Stimulated activated CD4-positive, alpha-beta T cell treated with anti-CD3 and anti-CD28 coated beads, Interleukin-1b, Interleukin-23, amount 100 ng/mL, for 1 hour (primary cell): ENCODE measurements around the gene AKT2.
"Not testable (repeated sequence)": the region's sequence is repeated elsewhere in the genome, so short reads cannot be mapped to it uniquely, and the experiment has no call there.

ENCODE experiments used
- DNase-seq, 2 donors: peaks; one replicate each; pipeline ENCODE4 v3.0.0-alpha.2; 2020; ENCODE audit warnings: low read depth in 2 of 2

The AKT2 gene

DNA sequence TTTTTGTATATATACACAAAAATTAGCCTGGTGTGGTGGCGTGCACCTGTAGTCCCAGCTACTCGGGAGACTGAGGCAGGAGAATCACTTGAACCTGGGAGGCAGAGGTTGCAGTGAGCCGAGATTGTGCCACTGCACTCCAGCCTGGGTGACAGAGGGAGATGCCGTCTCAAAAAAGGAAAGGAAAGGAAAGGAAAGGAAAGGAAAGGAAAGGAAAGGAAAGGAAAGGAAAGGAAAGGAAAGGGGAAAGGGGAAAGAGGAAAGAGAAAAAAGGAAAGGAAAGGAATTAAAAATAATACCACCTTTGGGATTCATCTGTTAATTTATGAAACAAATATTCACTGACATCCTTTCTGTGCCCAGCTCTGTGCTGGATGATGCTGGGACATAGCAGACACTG, 66.1 kb downstream of the AKT2 start:
- DNase-seq = not testable (repeated sequence)

DNA sequence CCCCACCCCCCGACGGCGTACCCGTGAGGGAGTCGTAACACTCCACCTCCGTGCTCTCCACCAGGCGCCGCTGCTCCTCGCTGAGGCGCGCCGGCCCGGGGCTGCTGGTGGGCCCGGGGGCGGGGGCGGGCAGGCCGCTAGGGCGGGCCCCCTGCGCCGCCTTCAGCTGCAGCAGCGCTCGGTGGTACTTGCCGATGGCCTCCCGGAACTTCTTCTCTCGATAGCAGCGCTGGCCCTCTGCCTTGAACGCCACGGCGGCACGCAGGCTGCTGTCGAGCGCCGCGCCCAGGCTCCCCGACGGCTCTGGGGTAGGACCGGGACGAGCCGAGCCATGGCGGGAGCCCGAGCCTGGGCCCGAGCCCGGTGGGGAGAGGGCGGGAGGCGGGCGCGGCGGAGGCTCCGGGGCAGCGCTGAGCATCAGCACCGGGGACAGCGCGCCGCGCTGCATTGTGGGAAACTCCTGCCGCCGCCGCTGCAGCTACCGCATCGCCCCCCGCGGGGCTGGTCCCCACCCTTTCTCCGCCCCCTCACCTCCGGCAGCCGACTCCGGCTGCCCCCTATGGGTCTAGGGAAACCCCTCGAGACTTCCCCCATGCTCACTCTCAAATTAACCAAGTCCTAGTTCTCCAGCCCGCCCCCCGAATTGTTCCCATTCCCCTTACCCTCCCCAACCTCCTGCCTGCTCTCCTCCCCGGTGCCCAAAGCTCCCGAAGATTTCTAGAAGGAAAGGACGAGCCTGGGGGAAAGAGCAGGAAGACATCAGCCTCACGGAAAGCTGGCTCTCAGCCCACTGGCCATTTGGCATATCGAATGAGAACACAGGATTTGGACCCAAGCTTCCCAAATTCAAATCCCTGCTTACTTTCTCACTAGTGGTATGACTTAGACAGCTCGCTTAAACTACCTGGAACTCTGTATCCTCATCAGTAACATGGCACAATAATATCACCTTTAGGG, 66.9 kb downstream of the AKT2 start, which contains the start of gene TTC9B:
Gene TTC9B, minus strand, starts transcription at position 451 of the 957 bp plus-strand sequence. Its CDS starts 3 bp downstream, at position 448.
- peak in 1 of 2 donors; percentile 23 for DNase-seq

DNA sequence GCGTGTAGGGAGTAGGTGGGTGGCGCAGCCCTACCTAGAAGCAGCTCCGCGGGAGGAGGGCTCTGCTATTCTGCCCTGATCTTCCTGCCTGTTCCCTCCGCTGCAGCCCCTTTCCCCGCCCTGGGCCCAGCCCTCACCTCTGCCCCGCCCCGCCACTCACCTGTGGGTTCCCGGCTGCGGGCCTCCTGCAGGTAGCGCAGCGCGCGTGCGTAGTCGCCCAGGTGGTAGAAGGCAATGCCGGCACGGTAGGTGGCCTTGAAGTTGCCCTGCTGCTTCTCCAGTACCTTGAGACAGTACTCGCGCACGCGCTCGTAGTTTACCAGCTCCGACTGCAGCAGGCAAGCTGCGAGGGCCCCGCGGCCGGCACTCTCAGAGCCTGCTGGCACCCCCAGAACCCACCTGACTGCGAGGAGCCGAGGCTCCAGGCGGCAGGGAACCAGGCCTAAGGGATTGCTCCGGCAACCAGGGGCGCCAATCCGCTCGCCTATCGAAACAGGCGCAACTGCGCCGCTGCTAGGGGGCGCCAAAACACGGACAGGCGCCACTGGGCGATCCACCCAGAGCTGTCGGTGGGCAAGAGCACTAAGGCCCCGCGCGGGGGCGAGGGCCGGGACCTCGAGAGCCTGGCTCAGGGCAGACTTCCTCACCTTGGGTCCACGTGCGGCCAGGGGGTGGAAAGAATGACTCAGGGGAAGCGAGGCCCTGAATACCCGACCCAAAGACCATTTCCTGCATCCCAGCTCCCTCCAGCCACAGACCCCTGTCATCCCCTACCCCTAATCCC, 67.9 kb downstream of the AKT2 start:
- DNase-seq = no peak

- no peak for DNase-seq
Measured at GRCh38 chr19:40216777-40217026, 68.4 kb downstream of the AKT2 start.

DNA sequence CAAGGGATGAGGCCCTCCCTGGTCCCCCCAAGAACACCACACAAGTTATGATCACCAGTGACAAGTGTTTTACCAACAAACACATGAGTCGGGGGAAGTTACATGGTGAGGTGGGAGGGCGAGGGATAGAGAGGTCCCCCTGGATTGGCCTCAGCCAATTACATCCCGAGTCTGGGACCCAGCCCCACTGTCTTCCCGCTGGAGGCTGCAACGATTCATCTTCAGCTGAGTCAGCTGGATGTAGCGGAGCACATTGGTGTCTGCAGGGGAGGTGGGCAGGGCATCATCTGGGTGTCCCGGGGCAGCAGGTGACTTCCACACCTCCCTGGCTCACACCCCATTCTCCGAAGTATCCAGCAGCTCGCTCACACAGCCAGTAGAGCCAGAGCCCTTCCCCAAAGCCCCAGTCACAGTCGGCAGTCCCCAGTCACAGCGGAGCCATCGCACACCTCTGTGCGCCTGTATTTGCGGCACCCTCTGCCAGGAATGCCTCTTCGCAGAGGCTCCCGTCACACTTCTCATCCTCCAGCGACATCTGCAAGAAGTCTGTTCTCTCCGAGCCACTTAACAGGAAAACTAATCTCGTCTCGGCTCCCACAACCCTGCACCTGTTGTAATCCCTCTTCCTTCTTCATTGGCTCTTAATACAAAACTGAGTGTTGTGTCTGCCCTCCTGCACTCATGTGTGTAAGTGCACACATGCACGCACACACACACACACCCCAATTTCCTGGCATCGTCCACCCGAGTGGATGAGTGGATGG, 69.0 kb downstream of the AKT2 start:
- DNase-seq = no peak

GRCh38 chr19:40214936-40215335, 70.2 kb downstream of the AKT2 start:
- DNase-seq = no peak

GRCh38 chr19:40213882-40214570, 71.1 kb downstream of the AKT2 start:
- DNase-seq = no peak

- DNase-seq = no peak
Measured at GRCh38 chr19:40213251-40213829, 71.8 kb downstream of the AKT2 start.

DNA sequence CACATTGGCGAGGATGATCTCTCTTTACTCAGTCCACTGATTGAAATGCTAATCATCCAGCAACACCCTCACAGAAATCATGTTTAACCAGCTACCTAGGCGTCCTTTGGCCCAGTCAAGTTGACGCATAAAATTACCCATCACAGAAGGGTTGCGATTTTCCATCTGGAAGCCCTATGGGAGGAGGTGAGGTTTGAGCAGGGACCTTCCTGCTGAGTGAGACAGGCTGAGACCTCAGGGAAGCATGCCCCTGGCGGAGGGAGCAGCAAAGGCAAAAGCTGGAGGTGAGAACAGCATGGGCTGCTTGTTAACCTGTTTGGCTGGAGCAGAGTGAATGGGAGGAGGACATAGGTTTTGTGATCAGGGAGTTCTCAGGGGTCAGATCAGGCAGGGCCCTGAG, 74.3 kb downstream of the AKT2 start:
- DNase-seq = no peak

DNA sequence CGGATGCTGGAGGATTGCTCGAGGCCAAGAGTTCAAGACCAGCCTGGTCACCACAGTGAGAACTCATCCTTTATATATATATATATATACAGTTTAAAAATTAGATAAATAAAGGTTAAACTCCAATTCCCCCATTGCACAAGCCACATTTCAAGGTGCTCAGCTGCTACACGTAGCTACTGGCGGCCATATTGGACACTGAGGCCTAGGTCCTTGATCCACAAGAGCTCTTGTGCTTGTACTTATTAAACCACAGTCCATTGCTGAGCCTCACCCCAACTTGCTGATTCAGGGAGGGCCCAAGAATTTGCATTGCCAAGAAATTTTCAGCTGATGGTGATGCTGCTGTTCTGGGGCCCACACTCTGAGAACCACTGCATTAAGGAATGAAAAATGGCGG, 76.5 kb downstream of the AKT2 start:
- no peak for DNase-seq

- DNase-seq = no peak
Measured at GRCh38 chr19:40205760-40206159, 79.4 kb downstream of the AKT2 start.

DNA sequence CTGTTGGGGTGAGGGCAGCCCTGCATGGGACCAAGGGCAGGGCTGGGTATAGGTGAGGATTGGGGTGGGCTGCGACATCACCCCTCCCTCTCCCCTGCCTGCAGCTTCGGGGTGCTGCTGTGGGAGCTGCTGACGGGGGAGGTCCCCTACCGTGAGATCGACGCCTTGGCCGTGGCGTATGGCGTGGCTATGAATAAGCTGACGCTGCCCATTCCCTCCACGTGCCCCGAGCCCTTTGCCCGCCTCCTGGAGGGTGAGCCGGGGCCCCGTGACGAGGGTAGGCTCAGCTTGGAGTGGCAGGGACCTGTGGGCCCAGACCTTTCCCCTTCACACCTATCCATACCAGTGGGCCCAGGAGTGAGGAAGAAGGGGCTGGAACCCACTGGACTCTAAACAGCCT, 80.8 kb downstream of the AKT2 start:
- DNase-seq = no peak

- DNase-seq = no peak
Measured at GRCh38 chr19:40200341-40201099, 84.6 kb downstream of the AKT2 start.

DNA sequence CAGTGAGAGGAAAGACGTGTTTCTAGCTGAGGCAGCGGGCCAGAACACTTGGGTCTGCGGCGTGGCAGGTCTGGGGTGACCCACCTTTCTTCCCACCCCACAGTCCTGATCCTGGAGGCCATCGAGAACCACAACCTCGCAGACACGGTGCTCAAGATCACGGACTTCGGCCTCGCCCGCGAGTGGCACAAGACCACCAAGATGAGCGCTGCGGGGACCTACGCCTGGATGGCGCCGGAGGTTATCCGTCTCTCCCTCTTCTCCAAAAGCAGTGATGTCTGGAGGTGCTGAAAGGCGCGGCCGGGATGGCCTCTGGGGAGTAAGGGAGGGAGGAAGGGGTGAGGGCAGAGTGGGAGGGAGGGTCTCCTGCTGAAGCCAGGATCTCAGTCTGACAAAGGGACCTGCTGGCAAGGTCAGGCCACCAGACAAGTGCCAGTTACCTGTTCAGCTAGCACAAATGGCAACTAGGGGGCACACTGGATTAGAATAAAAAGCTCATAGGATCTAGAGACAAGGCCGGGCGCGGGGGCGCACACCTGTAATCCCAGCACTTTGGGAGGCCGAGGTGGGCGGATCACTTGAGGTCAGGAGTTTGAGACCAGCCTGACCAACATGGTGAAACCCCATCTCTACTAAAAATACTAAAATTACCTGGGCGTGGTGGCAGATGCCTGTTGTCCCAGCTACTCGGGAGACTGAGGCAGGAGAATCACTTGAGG, 86.7 kb downstream of the AKT2 start:
- no peak for DNase-seq

GRCh38 chr19:40193587-40193849, 91.6 kb downstream of the AKT2 start:
- DNase-seq = no peak

DNA sequence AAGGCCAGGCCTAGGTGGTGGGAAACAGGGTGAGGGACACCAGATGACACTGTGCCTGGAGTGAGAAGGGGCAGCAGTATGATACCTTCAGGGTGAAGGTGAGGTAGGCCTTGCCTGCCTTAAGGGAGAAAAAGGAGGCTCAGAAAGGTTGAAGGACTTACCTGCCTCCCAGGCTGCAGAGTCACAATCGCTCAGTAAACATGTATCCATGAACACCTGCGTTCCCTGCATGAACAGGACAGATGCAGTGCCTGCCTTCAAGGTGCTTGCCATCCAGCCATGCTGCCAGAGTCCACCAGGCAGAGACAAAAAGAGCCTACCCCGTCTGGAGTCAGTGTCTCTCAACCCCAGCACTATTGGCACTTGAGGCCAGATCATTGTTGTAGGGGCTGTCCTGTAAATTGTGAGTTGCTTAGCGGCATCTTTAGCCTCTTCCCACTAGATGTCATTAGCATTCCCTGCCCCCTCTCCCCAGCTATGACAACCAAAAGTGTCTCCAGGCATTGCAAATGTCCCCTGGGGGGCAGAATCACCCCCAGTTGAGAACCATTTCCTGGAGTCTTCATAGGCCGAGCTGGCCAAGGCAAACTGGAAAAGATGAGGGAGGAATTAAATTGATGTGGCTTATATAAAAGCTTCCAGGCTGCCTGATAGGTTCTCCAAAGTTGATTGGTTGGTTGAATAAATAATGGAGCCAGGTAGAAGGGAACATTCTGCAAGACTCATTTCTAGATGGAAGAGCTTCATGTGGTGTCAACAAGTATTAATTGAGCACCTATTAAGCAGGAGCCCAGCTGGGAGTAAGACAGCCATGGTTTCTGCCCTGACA, 92.2 kb downstream of the AKT2 start:
- no peak for DNase-seq

DNA sequence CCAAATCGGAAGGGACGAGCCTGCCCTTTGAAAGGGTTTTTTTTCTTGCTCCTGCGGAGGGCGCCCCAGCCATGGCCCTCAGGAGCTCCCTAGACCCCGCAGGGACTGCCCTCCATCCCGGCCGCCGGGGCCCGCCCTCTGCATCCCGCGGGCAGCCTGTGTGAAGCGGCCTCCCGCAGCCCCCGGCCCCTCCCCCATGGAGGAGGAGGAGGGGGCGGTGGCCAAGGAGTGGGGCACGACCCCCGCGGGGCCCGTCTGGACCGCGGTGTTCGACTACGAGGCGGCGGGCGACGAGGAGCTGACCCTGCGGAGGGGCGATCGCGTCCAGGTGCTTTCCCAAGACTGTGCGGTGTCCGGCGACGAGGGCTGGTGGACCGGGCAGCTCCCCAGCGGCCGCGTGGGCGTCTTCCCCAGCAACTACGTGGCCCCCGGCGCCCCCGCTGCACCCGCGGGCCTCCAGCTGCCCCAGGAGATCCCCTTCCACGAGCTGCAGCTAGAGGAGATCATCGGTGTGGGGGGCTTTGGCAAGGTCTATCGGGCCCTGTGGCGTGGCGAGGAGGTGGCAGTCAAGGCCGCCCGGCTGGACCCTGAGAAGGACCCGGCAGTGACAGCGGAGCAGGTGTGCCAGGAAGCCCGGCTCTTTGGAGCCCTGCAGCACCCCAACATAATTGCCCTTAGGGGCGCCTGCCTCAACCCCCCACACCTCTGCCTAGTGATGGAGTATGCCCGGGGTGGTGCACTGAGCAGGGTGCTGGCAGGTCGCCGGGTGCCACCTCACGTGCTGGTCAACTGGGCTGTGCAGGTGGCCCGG, 93.1 kb downstream of the AKT2 start:
- DNase-seq = no peak
